ENCODE data around the gene AIFM3.

The AIFM3 gene

GRCh38 chr22:20976291-20976877 lies 9.3 kb downstream of the AIFM3 start:
- DNase-seq: no peak

DNA sequence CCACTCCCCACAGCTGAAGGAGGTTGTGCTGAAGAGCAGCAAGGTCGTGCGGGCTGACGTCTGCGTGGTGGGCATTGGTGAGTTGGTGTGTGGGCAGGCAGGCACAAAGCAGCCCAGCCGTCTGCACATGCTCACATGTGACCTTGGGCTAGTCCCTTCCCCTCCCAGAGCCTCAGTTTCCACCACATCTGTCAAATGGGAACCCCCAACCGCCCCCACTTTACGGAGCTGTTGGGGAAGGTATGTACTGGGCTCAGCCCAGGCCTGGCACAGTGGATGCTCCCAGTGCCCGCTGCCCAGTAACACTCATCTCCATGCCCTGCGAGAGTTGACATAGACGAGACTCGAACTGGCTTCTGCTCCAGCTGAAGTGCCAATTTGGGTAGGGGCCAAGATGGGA lies 10.0 kb downstream of the AIFM3 start:
- DNase-seq: no peak

GRCh38 chr22:20977516-20978170 lies 10.6 kb downstream of the AIFM3 start:
- DNase-seq: no peak

- DNase-seq: no peak
Measured at GRCh38 chr22:20978419-20978818, 11.4 kb downstream of the AIFM3 start.

- DNase-seq: peak; percentile 74
Measured at GRCh38 chr22:20979243-20979809, 12.3 kb downstream of the AIFM3 start.

- DNase-seq: no peak
Measured at GRCh38 chr22:20979940-20980453, 12.9 kb downstream of the AIFM3 start.

DNA sequence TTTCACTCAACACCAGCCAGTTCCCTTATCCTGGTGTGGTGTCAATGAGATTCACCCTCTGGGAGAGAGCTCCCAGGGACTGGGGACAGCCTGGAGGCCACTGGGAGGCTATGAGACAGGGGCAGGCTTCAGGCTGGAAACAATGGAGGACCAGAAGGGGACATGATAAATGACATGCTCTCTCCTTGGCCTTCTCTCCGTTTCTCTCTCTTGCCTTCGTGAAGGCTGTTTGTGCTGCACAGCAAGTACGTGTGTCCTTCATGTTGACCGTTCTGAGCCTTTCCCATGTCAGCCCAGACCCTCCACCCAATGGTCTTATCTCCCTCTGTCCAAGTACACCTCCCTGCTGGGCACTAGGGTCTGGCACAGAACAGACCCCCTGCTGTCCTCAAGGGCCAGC lies 13.5 kb downstream of the AIFM3 start:
- DNase-seq: no peak

DNA sequence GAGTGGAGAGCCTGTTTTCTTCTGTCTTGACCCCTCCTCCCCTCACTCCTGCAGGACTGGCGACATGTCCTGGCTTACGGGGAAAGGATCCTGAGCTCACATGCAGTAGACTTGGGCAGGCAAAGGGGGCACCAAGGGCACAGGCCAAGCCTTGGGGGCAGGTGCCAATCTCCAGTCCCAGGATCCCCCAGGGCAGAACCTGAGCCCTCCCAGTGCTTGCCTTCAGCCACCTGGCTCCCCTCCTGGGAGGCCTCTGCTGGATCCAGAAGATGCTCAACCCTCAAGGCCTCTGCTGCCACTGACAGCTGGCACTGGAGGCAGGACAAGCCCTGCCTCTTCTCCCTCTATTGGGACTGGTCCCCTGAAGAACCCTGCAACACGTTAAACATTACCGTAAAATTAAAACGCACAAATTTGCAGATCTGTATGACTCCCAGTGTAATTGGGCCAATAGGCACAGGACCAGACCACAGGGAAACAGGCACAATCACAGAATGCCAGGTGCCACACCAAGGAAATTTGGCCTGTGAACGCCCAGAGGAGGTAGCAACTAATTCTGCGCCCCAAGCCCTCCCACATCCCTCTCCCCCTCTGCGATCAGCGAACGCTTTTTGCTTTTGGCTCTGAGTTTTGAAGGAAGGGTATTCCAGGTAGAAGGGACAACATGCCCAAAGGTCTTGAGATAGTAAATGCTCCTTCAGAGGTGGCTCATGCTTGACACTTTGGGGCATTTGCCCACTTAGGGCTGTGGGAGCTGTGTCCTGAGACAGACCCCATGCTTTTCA lies 14.1 kb downstream of the AIFM3 start:
- no peak for DNase-seq

DNA sequence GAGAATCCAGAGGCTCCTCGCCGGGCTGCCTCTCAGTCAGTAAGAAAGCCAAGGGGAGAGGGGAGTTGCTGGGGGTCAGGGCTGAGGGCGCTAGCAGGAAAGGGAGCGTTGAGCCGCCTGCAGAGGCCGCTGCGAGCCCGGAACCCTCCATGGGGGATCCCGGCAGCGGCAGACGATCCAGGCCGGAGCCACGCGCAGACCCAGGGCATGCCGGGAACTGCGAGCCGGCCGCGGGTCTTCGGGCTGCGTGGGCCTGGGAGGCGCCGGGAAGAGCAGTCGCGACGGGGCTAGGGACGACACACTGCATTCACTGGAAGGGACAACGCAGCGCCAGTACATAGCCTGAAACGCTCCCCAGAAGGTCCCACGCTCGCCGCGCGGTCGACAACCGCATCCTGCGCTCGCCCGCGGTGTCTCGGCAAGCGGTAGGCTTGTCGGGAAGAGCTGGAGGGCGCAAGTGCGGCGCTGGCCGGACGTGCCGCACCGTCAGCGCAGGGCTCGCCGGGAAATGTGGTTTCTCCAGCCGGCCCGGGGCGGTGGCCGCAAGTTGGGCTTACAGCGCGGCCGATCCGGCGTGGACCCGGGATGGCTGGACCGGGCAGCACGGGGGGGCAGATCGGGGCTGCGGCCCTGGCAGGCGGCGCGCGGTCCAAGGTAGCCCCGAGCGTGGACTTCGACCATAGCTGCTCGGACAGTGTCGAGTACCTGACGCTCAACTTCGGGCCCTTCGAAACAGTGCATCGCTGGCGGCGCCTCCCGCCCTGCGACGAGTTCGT lies 14.9 kb downstream of the AIFM3 start, which contains the start of gene LZTR1:
TSS of gene LZTR1 (plus strand) at position 511 of the 776 bp plus-strand sequence. CDS start at position 586, 75 bp downstream.
- DNase-seq: peak; percentile 73

DNA sequence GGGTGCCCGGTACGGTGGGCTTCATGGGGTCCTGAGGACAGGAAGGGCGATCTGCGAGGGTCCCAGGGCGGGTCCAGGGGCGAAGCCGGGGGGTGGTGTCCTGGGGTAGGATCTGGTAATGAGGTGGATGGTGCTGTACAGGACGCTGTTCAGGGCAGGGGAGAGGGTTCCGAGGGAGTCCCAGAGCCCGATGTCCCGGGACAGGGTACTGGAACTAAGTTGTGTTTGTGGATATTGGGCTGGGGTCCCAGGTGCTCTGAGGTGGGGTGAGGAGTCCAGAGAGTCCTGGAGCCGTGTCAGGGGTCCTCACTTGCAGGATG lies 15.5 kb downstream of the AIFM3 start:
- no peak for DNase-seq

GRCh38 chr22:20983081-20983771 lies 16.2 kb downstream of the AIFM3 start:
- no peak for DNase-seq

- no peak for DNase-seq
Measured at GRCh38 chr22:20985720-20986119, 18.7 kb downstream of the AIFM3 start.

- no peak for DNase-seq
Measured at GRCh38 chr22:20986365-20986764, 19.3 kb downstream of the AIFM3 start.

DNA sequence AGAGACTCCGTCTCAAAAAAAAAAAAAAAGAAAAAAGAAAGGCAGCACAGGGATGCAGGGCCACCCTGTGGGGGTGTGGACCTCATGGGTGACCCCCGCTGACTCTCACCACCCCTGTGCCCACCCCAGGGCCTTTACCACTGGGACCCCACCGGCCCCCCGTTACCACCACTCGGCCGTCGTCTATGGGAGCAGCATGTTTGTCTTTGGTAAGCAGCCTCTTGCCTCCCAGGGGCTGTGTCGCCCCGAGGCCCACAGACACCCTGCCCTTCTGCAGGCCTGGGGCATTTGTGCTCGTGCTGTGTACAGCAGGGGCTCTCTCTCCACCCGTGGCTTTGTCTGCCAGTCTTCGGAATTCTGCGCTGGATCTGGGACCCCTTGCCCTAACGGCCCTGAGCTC lies 20.3 kb downstream of the AIFM3 start:
- DNase-seq: no peak

GRCh38 chr22:20988573-20989322 lies 21.7 kb downstream of the AIFM3 start:
- no peak for DNase-seq

- no peak for DNase-seq
Measured at GRCh38 chr22:20989323-20990138, 22.5 kb downstream of the AIFM3 start.

DNA sequence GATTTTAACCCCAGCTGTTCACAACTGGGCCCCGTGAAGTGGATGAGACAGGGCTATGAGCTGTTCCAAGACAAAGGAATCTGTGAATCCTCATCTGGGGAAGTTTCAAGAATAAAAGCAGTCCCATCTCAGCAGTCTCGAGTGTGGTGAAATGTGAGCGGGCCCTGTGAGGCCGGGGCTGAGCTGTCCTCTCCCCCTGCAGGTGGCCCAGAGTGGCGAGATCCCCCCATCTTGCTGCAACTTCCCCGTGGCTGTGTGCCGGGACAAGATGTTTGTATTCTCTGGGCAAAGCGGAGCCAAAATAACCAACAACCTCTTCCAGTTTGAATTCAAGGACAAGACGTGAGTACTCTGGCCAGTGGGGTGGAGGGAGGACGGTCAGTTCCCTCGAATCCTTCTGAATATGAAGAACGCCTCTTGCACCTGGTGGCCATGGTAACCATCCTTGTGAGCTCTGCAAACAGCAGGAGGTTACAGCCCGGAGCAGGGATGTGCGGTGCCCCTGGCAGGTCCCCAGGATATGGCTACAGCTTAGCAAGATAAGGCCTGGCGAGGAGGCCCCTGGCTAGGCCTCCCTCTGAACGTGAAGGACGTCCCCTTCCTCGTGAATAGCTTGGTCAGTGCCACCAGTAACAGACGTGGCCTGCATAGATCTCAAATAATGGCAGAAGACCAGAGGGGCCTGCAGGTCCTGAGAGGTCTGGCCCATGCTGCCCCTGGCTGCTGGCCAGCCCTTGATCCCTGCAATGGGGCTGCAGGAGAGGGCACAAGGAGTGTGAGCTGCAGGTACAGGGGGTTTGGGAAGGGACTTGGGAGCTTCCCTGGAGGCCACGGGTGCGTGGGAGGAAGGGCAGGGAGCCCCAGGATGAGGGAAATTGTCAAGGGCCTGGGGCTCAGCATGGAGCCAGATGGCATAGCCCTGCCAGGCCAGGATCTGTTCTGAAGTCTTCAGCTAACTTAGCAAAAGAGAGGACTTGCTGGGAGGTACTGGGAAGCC lies 23.4 kb downstream of the AIFM3 start:
- DNase-seq: no peak

DNA sequence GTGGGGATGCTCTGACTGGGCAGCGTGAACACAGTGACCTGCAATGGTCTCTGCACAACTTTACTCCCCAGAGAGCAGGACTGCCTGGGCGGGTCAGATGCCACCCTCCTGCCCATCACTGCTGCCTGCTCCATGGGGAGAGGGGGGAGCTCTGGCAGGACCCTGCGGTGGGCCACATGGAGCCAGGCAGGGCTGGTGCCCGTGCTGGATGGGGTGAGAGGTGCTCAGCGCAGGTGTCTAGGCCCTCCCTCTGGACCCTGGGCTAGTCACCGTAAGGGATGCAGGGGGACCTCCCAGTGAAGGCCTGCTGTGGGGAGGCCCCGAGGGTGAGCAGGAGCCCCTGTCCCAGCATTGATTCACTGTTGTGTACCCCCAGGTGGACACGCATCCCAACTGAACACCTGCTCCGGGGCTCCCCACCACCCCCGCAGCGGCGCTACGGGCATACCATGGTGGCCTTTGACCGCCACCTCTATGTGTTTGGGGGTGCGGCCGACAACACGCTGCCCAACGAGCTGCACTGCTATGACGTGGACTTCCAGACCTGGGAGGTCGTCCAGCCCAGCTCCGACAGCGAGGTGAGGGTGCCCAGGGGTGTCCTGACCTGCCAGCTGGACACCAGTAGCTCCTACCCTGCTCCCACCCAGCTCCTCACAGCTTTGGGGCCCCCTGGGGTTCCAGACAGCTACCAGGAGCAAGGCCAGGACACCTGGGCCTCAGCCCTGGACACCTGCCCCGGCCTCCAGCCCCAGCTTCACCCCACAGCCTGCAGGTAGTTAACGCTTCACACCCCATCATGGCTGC lies 24.4 kb downstream of the AIFM3 start:
- no peak for DNase-seq
